Keratinocyte (primary cell): ENCODE data around the gene MESP2.

Experiments used
- EZH2 ChIP-seq: IDR thresholded peaks from one replicate; pipeline ENCODE4 v1.6.1; 2012; ENCODE audit warnings: inconsistent platforms, mild to moderate bottlenecking, low read length, moderate library complexity
- TF ChIP-seq, protein P1 (sequence below), 3 experiments: IDR thresholded peaks in 1 of 3; conservative IDR thresholded peaks in 1 of 3; optimal IDR thresholded peaks in 1 of 3; 2 replicates in 2 of 3; 3 replicates in 1 of 3; pipeline versions ENCODE3 to v1.5.1; 2011; ENCODE audit warnings: low read length in 3 of 3, mild to moderate bottlenecking in 3 of 3, moderate library complexity in 2 of 3, control low read depth in 1 of 3, inconsistent platforms in 1 of 3; ENCODE audit not compliant: insufficient read depth in 2 of 3; ENCODE audit errors: extremely low read depth in 1 of 3

DNA sequence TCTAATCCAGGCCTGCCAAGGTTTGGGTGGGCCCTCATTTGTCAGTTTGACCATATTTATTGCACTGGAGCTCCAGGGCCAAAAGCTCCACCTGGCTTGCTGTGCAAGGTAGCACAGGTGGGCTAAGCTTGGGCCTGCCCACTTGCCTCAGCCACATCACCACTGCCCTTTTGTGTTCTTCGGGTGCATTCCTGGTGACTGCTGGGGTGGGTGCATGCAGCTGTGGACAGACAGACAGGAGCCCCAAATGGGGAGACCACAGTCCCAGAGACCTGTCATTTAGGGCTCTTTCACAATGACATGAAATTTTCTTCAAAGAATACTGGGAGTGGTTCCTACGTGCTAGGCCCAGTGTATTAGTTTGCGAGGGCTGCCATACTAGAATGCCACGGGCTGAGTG lies 2.7 kb downstream of the MESP2 start:
- TF ChIP-seq, protein P1, sequence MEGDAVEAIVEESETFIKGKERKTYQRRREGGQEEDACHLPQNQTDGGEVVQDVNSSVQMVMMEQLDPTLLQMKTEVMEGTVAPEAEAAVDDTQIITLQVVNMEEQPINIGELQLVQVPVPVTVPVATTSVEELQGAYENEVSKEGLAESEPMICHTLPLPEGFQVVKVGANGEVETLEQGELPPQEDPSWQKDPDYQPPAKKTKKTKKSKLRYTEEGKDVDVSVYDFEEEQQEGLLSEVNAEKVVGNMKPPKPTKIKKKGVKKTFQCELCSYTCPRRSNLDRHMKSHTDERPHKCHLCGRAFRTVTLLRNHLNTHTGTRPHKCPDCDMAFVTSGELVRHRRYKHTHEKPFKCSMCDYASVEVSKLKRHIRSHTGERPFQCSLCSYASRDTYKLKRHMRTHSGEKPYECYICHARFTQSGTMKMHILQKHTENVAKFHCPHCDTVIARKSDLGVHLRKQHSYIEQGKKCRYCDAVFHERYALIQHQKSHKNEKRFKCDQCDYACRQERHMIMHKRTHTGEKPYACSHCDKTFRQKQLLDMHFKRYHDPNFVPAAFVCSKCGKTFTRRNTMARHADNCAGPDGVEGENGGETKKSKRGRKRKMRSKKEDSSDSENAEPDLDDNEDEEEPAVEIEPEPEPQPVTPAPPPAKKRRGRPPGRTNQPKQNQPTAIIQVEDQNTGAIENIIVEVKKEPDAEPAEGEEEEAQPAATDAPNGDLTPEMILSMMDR (optimal IDR thresholded peaks at IDR 0.05 in 1 of 3, IDR thresholded peaks at IDR 0.05 in 1 of 3, conservative IDR thresholded peaks at IDR 0.05 in 1 of 3; ENCODE audit: extremely low read depth in 1 of 3, insufficient read depth in 2 of 3, low read length in 3 of 3): no peak
- TF ChIP-seq EZH2: no peak
